22Rv1 (cell line): ENCODE measurements around the gene B4GALT6.

Experiments
- CTCF ChIP-seq: fragments of 450-650 bp; IDR thresholded peaks from 2 replicates; pipeline ENCODE4 v1.5.1; 2017; ENCODE audit warnings: mild to moderate bottlenecking
- ZFX ChIP-seq: fragments of 450-650 bp; IDR thresholded peaks from 2 replicates; pipeline ENCODE4 v1.6.1; 2017; ENCODE audit warnings: antibody characterized with exemption, borderline replicate concordance

DNA sequence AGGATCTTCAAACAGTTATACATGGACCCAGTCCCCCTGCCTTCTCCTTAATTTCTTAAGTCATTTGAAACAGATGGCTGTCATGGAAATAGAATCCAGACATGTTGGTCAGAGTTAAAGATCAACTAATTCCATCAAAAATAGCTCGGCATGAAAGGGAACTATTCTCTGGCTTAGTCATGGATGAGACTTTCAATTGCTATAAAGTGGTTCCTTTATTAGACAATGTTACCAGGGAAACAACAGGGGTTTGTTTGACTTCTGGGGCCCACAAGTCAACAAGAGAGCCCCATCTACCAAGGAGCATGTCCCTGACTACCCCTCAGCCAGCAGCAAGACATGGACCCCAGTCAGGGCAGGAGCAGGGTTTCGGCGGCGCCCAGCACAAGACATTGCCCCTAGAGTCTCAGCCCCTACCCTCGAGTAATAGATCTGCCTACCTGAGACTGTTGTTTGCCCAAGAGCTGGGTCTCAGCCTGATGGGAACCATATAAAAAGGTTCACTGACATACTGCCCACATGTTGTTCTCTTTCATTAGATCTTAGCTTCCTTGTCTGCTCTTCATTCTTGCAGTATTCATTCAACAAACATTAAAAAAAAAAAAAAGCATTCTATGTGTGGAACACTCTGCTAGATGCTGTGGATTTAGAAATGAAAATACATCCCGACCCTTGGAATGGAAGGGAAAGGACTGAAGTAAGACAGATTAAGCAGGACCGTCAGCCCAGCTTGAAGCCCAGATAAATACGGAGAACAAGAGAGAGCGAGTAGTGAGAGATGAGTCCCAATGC lies 88.1 kb downstream of the B4GALT6 start:
- TF ChIP-seq CTCF = no peak
- no peak for TF ChIP-seq ZFX
